Panc1 (cell line): ENCODE measurements around the gene FARS2. TPM values are rescaled to one million over a fixed set of nuclear protein-coding genes. Genes with fewer than 3 reads are reported as not detected.

Experiments used
- ATAC-seq: fragments of 200-7000 bp; cut with Tn5 transposase; 2 replicates; pipeline ENCODE4 v1.9.1; 2020; ENCODE audit warnings: mild to moderate bottlenecking, moderate library complexity
- BruUV-seq: library from RNA; stranded (reverse); fragments of 400-500 nt; replicated peaks from 2 replicates; lab custom pipeline; 2021; lab: Mats Ljungman, UMichigan
- CTCF ChIA-PET: fragments of 300-600 bp; sonication (Branson Sonifier 250); formaldehyde crosslinking; loops from one replicate; lab custom pipeline; 2022; ENCODE audit warnings: antibody characterized with exemption; lab: Charles Lee
- POLR2A ChIA-PET: fragments of 300-600 bp; sonication (Branson Sonifier 250); formaldehyde crosslinking; loops from one replicate; lab custom pipeline; 2022; ENCODE audit warnings: antibody characterized with exemption; lab: Charles Lee
- DNase-seq: peaks from one replicate; pipeline ENCODE4 v3.0.0-alpha.2; 2010; ENCODE audit warnings: low read depth, low spot score
- H3K27ac ChIP-seq: 2 replicates; pipeline ENCODE4 v1.5.1; 2011; ENCODE audit warnings: mild to moderate bottlenecking, low read length, inconsistent platforms
- H3K27me3 ChIP-seq: fragments of 200-500 bp; sonication (Bioruptor generic); 2 replicates; pipeline ENCODE4 v1.6.0; 2014; ENCODE audit warnings: low read length, inconsistent platforms; ENCODE audit not compliant: control insufficient read depth, insufficient read depth
- H3K36me3 ChIP-seq: fragments of 200-500 bp; sonication (Bioruptor generic); 2 replicates; pipeline ENCODE4 v1.5.1; 2014; ENCODE audit warnings: inconsistent platforms, mild to moderate bottlenecking, low read length, moderate library complexity; ENCODE audit not compliant: control insufficient read depth, insufficient read depth
- H3K4me1 ChIP-seq: 2 replicates; pipeline ENCODE4 v1.5.1; 2011; ENCODE audit warnings: inconsistent platforms, mild to moderate bottlenecking, low read length, moderate library complexity; ENCODE audit not compliant: control insufficient read depth, insufficient read depth
- H3K4me3 ChIP-seq, 2 experiments: 2 replicates each; pipeline ENCODE4 v1.5.1; 2011 to 2012; ENCODE audit warnings: low read depth in 2 of 2, low read length in 2 of 2, mild to moderate bottlenecking in 2 of 2, inconsistent platforms in 1 of 2, moderate library complexity in 1 of 2
- H3K9me3 ChIP-seq: fragments of 200-500 bp; sonication (Bioruptor generic); 2 replicates; pipeline ENCODE4 v1.5.1; 2014; ENCODE audit warnings: low read depth, mild to moderate bottlenecking, inconsistent platforms, low read length, moderate library complexity; ENCODE audit not compliant: control insufficient read depth, insufficient read depth
- POLR2AphosphoS5 ChIP-seq: IDR thresholded peaks from 2 replicates; pipeline ENCODE4 v1.6.1; 2012; ENCODE audit warnings: mild to moderate bottlenecking, low read depth, low read length, moderate library complexity
- SIN3A ChIP-seq: IDR thresholded peaks from 2 replicates; pipeline ENCODE4 v1.6.1; 2012; ENCODE audit warnings: low read depth, mild to moderate bottlenecking, low read length, moderate library complexity, borderline replicate concordance; ENCODE audit not compliant: insufficient read depth
- TCF7L2 ChIP-seq: IDR thresholded peaks from 2 replicates; pipeline ENCODE4 v1.6.1; 2011; ENCODE audit warnings: mild to moderate bottlenecking, low read depth, low read length, inconsistent platforms
- in situ Hi-C: cut with HindIII; loops from 2 replicates; pipeline ENCODE4 v1.10.0; 2016; ENCODE audit warnings: low sequenced_read_pairs, low pct_unique_long_range_greater_than_20kb
- intact Hi-C: fragments of 100-400 bp; cut with micrococcal nuclease; formaldehyde crosslinking; loops from one replicate; pipeline ENCODE4 v1.10.0; 2022; ENCODE audit not compliant: unreplicated experiment
- total RNA-seq: library from RNA; stranded (reverse); gene quantifications from one replicate; pipeline ENCODE4 v1.2.1, GENCODE V29; 2021; ENCODE audit not compliant: unreplicated experiment
- TF ChIP-seq, protein P1 (sequence below), 2 experiments: IDR thresholded peaks; 2 replicates each; pipeline ENCODE4 v1.6.1; 2011 to 2012; ENCODE audit warnings: low read depth in 2 of 2, control low read depth in 1 of 2, low read length in 1 of 2, mild to moderate bottlenecking in 1 of 2, moderate library complexity in 1 of 2; ENCODE audit not compliant: insufficient read depth in 1 of 2
- TF ChIP-seq, protein P2 (sequence below): fragments of 450-650 bp; IDR thresholded peaks from 2 replicates; pipeline ENCODE4 v1.5.1; 2017; ENCODE audit warnings: mild to moderate bottlenecking

The FARS2 gene
- total RNA-seq, 1 experiment from 2014 or later, result 12.8 TPM

DNA sequence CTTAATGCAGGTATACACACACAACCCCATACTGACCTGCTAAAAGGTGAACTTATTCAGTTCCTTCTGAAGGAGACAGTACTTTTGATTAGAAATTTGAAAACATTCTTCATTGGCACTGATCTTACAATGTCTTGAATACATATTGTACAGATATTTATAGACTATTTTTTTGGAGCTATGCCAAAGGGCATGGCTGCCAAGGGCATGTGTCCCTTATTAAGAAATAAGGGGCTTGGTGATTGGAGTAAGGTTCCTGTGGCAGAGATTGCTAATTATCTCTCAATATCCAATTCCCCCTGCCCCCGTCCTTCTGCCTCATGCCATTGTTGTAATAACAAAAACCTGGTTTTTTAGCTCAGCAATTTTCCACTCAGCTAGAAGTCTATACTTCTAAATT lies 355.9 kb downstream of the FARS2 start:
- CTCF ChIA-PET, result no interaction called here
- in situ Hi-C loops (no loop called here), intact Hi-C loops (no loop called here)
- Histone ChIP-seq H3K4me1 (no peaks in the 10 kb centered on the region), H3K36me3 (no peaks in the 10 kb centered on the region), H3K27ac (no peak overlapping the region), H3K27me3 (no peaks in the 10 kb centered on the region), H3K4me3 (no peak overlapping the region), H3K9me3 (no peaks in the 10 kb centered on the region)
- POLR2A ChIA-PET, result no interaction called here
- DNase-seq (no peak), ATAC-seq (no peak)
- BruUV-seq, result no TSS peak
- TF ChIP-seq TCF7L2, result no peak
- no peak for TF ChIP-seq SIN3A
- TF ChIP-seq, protein P1, sequence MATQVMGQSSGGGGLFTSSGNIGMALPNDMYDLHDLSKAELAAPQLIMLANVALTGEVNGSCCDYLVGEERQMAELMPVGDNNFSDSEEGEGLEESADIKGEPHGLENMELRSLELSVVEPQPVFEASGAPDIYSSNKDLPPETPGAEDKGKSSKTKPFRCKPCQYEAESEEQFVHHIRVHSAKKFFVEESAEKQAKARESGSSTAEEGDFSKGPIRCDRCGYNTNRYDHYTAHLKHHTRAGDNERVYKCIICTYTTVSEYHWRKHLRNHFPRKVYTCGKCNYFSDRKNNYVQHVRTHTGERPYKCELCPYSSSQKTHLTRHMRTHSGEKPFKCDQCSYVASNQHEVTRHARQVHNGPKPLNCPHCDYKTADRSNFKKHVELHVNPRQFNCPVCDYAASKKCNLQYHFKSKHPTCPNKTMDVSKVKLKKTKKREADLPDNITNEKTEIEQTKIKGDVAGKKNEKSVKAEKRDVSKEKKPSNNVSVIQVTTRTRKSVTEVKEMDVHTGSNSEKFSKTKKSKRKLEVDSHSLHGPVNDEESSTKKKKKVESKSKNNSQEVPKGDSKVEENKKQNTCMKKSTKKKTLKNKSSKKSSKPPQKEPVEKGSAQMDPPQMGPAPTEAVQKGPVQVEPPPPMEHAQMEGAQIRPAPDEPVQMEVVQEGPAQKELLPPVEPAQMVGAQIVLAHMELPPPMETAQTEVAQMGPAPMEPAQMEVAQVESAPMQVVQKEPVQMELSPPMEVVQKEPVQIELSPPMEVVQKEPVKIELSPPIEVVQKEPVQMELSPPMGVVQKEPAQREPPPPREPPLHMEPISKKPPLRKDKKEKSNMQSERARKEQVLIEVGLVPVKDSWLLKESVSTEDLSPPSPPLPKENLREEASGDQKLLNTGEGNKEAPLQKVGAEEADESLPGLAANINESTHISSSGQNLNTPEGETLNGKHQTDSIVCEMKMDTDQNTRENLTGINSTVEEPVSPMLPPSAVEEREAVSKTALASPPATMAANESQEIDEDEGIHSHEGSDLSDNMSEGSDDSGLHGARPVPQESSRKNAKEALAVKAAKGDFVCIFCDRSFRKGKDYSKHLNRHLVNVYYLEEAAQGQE (IDR thresholded peaks at IDR 0.05; ENCODE audit: insufficient read depth in 1 of 2, low read depth in 2 of 2, low read length in 1 of 2), result no peak

DNA sequence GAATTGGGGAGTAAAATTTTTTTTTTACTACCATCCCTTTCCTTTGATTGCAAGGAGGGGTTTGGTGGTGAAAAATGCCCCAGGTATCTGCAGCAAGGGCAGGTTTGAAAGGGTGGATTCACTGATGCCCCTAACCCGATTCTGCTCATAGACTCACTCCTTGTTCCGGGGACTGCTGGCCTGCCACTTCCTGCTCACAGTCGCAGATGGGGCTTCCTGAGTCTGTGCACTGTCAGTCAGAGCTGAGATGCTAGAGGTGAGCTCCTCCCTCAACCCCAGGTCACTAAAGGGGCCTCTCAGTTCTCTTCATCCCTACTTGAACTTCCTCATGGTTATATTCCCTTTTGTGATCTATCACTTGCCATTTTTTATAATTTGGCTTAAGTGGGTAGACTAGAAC lies 357.9 kb downstream of the FARS2 start:
- no peak for ATAC-seq

GRCh38 chr6:5622276-5623005 lies 361.1 kb downstream of the FARS2 start:
- H3K27me3 ChIP-seq, result no peaks in the 10 kb centered on the region
- TF ChIP-seq, protein P2, sequence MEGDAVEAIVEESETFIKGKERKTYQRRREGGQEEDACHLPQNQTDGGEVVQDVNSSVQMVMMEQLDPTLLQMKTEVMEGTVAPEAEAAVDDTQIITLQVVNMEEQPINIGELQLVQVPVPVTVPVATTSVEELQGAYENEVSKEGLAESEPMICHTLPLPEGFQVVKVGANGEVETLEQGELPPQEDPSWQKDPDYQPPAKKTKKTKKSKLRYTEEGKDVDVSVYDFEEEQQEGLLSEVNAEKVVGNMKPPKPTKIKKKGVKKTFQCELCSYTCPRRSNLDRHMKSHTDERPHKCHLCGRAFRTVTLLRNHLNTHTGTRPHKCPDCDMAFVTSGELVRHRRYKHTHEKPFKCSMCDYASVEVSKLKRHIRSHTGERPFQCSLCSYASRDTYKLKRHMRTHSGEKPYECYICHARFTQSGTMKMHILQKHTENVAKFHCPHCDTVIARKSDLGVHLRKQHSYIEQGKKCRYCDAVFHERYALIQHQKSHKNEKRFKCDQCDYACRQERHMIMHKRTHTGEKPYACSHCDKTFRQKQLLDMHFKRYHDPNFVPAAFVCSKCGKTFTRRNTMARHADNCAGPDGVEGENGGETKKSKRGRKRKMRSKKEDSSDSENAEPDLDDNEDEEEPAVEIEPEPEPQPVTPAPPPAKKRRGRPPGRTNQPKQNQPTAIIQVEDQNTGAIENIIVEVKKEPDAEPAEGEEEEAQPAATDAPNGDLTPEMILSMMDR, result no peak
- TF ChIP-seq, protein P1 (IDR thresholded peaks at IDR 0.05; ENCODE audit: insufficient read depth in 1 of 2, low read depth in 2 of 2, low read length in 1 of 2), result no peak
- TF ChIP-seq TCF7L2 (no peak), SIN3A (no peak), POLR2AphosphoS5 (no peak)
- no TSS peak for BruUV-seq
- no peak for ATAC-seq
- H3K27ac ChIP-seq, result no peak overlapping the region
- H3K36me3 ChIP-seq, result no peaks in the 10 kb centered on the region
- H3K4me3 ChIP-seq, result no peak overlapping the region
- intact Hi-C loops (no loop called here), in situ Hi-C loops (no loop called here)
- no peaks in the 10 kb centered on the region for H3K4me1 ChIP-seq
- POLR2A ChIA-PET, result interaction anchor here (0.5 kb wide), 1 partner anchor 55 kb away, joined by 3 read pairs; no protein-coding TSS in a partner anchor
- DNase-seq, result no peak
- H3K9me3 ChIP-seq, result no peaks in the 10 kb centered on the region
- CTCF ChIA-PET, result no interaction called here

More for the DNA sequence above, 357.9 kb downstream of the FARS2 start:
- Histone ChIP-seq H3K27me3 (no peaks in the 10 kb centered on the region), H3K4me1 (no peaks in the 10 kb centered on the region), H3K9me3 (no peaks in the 10 kb centered on the region), H3K4me3 (no peak overlapping the region), H3K27ac (no peak overlapping the region), H3K36me3 (no peaks in the 10 kb centered on the region)
- in situ Hi-C loops, result no loop called here
- ChIA-PET CTCF (no interaction called here), POLR2A (no interaction called here)
- BruUV-seq, result no TSS peak
- no peak for DNase-seq
- TF ChIP-seq, protein P2, result no peak
- TF ChIP-seq TCF7L2, result no peak
- intact Hi-C loops, result no loop called here
